Coronary artery (tissue), 2 donors: ENCODE data around the gene SH3BP2.

Experiments used
- DNase-seq: peaks from one replicate; pipeline ENCODE4 v3.0.0-alpha.2; 2017; ENCODE audit warnings: low spot score
- H3K27ac ChIP-seq, 2 donors: fragments of 200-600 bp; sonication (generic); one replicate each; pipeline ENCODE4 v1.5.1; 2016 to 2019
- H3K4me3 ChIP-seq: fragments of 200-600 bp; sonication (generic); 2 replicates; pipeline ENCODE4 v1.5.1; 2016; ENCODE audit warnings: mild to moderate bottlenecking, moderate library complexity
- TF ChIP-seq, protein P1 (sequence below): fragments of 200-600 bp; sonication (generic); IDR thresholded peaks from one replicate; pipeline ENCODE4 v1.5.1; 2019; ENCODE audit warnings: antibody characterized with exemption

The SH3BP2 gene

DNA sequence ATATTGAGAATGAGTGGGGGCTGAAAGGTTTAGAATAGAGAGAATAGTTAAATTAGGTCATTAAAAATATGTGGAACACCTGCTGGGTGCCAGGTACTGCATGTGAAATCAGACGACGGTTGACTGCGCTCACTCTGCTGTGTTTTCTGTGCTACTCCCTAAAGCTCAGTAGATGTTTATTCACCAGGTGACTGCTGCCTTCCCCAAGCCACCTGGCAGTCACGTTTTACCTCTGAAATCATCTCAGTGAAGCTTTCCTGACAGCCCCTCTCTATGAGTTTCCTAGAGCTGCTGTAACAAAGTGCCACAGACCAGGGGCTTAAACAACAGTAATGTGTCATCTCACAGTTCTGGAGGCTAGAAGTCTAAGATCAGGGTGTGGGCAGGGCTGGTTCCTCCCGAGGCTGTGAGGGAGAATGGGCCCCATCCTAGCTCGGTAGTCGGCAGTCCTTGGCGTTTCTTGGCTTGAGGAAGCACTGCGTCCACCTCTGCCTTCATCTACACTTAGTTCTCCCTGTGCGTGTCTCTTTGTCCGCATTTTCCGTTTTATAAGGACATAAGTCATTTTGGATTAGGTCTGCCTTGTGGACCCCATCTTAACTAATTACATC is 76.1 kb downstream of the SH3BP2 start:
- Histone ChIP-seq H3K27ac (peak overlapping the region; percentile 8 to 73), H3K4me3 (peak overlapping the region; percentile 63)
- TF ChIP-seq, protein P1, sequence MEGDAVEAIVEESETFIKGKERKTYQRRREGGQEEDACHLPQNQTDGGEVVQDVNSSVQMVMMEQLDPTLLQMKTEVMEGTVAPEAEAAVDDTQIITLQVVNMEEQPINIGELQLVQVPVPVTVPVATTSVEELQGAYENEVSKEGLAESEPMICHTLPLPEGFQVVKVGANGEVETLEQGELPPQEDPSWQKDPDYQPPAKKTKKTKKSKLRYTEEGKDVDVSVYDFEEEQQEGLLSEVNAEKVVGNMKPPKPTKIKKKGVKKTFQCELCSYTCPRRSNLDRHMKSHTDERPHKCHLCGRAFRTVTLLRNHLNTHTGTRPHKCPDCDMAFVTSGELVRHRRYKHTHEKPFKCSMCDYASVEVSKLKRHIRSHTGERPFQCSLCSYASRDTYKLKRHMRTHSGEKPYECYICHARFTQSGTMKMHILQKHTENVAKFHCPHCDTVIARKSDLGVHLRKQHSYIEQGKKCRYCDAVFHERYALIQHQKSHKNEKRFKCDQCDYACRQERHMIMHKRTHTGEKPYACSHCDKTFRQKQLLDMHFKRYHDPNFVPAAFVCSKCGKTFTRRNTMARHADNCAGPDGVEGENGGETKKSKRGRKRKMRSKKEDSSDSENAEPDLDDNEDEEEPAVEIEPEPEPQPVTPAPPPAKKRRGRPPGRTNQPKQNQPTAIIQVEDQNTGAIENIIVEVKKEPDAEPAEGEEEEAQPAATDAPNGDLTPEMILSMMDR = no peak
- DNase-seq = no peak

DNA sequence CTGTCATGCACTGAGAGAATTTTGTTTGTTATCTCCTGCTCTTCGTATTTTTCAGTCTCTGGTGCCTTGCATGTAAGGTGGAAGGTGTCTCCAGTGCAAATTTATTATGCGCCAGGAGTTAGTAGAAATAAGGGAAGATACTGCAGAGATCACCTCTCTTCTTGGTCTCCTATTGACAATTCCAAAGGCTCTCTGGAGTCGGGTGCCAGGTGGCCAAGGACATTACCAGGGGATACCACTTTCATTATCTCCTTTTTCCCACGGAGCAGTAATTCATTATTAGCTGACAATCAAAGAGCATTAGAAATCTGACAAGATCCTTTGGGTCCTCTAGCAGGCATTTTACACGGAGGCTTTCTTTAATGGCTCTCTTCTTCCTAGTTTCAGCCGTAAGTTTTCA is 76.8 kb downstream of the SH3BP2 start:
- H3K27ac ChIP-seq = peak overlapping the region in 1 of 2 donors; percentile 73
- DNase-seq = no peak
- H3K4me3 ChIP-seq = peak overlapping the region; percentile 63
- TF ChIP-seq, protein P1 = no peak

DNA sequence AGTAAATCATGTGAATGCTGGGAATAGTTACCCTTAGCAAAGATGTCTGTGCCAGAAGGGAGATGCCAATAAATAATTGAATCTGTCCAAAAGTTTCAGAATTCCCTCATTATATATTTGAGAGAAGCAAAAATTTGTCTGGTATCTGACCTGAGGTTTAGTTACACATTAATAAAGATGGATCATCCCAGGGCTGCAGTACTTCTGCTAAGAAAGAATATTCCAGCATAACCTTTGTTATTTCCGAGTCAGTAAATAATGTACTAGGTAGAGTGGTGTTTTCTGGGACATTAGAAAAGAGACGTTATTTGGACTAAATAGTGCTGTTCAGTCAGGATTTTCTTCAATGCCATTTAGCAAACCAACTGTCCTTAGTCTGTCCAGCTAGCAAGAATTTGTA is 77.2 kb downstream of the SH3BP2 start:
- TF ChIP-seq, protein P1 = no peak
- DNase-seq = no peak
- no peak overlapping the region for H3K27ac ChIP-seq
- H3K4me3 ChIP-seq = peak overlapping the region; percentile 63

DNA sequence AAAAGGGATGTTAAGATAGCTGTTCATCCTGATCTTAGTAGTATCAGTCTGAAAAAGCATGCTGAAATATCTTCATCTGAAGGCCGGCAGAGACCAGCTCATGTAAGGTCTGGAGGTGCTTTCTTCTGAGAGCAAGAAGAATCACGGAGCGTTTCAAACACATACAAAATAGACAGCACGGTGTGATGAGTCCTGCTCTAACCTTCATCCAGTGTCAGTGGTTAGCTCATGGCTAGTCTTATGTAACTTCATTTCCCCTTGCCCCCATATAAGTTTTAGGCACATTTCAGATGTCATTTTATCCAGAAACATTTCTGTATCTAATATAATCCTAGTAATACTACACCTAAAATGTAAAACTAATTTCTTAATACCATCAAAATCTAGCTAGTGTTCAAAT is 78.6 kb downstream of the SH3BP2 start:
- no peak for DNase-seq
- Histone ChIP-seq H3K27ac (no peak overlapping the region), H3K4me3 (no peak overlapping the region)
- TF ChIP-seq, protein P1 = no peak

DNA sequence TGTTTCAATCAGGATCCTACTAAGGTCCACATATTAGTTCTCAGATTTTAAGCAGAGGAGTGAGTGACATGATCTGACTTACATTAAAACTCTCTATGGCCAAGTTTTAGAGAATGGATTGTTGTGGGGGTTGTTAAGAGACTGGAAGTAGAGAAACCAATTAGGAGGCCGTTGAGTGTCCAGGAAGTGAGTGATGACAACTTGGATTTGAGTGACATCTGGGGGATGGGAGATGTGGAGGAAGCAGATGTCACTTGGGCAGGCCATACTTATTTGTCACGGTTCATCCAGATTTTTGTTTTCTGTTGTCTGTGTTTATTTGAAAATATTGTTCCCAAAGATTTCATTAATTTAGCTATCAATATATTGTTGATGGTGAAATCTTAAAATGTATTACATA is 79.0 kb downstream of the SH3BP2 start:
- Histone ChIP-seq H3K27ac (no peak overlapping the region), H3K4me3 (no peak overlapping the region)
- TF ChIP-seq, protein P1 = no peak
- DNase-seq = no peak

DNA sequence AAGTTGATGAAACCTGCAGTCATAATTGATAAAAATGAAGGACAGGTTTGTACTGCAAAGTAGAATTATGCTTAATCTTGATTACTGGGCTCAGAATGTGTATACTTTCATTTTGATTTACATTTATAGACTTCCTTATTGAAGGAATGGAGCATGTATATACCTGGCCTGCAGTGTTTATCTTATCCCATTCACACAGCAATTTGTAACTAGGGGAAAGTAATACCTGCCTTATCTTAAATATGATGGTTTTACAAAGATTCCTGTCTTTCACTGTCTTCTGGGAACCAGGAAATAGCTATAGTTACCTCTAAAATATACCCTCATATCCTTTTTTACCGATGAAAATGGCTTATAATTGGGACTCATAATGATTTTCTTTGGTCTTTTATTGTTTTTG is 80.4 kb downstream of the SH3BP2 start:
- no peak overlapping the region for H3K4me3 ChIP-seq
- TF ChIP-seq, protein P1 = no peak
- H3K27ac ChIP-seq = no peak overlapping the region
- DNase-seq = no peak

DNA sequence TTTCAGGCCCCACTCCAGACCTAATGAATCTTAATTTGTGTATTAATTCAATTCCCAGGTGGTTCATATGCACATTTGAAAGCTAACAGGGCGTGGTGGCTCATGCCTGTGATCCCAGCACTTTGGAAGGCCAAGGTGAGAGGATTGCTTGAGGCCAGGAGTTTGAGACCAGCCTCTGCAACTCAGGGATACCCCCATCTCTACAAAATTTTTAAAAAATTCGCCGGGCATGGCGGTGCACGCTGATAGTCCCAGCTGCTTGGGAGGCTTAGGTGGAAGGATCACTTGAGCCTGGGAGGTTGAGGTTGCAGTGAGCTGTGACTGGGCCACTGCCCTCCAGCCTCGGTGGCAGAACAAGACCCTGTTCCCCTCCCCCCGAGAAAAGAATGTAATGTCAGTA is 82.0 kb downstream of the SH3BP2 start:
- H3K27ac ChIP-seq = no peak overlapping the region

More for the DNA sequence above, 82.0 kb downstream of the SH3BP2 start:
- TF ChIP-seq, protein P1 = no peak
- H3K4me3 ChIP-seq = no peak overlapping the region
- DNase-seq = no peak
